Vagina (tissue), 2 donors: ENCODE data around the gene EYS.
"Not testable (repeated sequence)": the region's sequence is repeated elsewhere in the genome, so short reads cannot be mapped to it uniquely, and the experiment has no call there.

Source experiments
- POLR2A ChIP-seq, 2 donors: fragments of 450-650 bp; IDR thresholded peaks; one replicate each; pipeline ENCODE4 v1.6.1; 2017; ENCODE audit warnings: antibody characterized with exemption in 2 of 2, mild to moderate bottlenecking in 2 of 2, moderate library complexity in 2 of 2
- POLR2AphosphoS5 ChIP-seq, 2 donors: sonication (generic); formaldehyde crosslinking; IDR thresholded peaks; one replicate each; pipeline ENCODE4 v1.9.0; 2017; ENCODE audit warnings: antibody characterized with exemption in 2 of 2, mild to moderate bottlenecking in 2 of 2, low read depth in 1 of 2; ENCODE audit not compliant: insufficient read depth in 1 of 2
- TF ChIP-seq, protein P1 (sequence below), 3 experiments: fragments of 450-650 bp in 2 of 3; fragments of 200-600 bp in 1 of 3; sonication (generic) in 1 of 3; IDR thresholded peaks; one replicate each; pipeline ENCODE4 v1.5.1; 2017 to 2019; ENCODE audit warnings: antibody characterized with exemption in 3 of 3, mild to moderate bottlenecking in 2 of 3, moderate library complexity in 2 of 3

DNA sequence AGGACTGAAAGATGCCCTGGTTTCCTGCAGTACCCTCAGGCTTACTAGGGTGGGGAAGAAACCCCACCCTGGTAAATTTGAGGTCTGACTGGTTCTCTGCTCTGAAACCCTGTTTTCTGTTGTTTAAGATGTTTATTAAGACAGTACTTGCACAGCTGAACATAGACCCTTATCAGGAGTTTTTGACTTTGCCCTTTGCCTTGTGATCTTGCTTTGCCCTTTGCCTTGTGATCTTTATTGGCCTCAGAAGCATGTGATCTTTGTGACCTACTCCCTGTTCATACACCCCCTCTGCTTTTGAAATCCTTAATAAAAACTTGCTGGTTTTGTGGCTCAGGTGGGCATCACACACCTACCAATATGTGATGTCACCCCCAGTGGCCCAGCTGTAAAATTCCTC is 1949.8 kb downstream of the EYS start:
- TF ChIP-seq POLR2AphosphoS5 (IDR thresholded peaks at IDR 0.05; ENCODE audit: insufficient read depth in 1 of 2, low read depth in 1 of 2); POLR2A (IDR thresholded peaks at IDR 0.05): not testable (repeated sequence)
- TF ChIP-seq, protein P1, sequence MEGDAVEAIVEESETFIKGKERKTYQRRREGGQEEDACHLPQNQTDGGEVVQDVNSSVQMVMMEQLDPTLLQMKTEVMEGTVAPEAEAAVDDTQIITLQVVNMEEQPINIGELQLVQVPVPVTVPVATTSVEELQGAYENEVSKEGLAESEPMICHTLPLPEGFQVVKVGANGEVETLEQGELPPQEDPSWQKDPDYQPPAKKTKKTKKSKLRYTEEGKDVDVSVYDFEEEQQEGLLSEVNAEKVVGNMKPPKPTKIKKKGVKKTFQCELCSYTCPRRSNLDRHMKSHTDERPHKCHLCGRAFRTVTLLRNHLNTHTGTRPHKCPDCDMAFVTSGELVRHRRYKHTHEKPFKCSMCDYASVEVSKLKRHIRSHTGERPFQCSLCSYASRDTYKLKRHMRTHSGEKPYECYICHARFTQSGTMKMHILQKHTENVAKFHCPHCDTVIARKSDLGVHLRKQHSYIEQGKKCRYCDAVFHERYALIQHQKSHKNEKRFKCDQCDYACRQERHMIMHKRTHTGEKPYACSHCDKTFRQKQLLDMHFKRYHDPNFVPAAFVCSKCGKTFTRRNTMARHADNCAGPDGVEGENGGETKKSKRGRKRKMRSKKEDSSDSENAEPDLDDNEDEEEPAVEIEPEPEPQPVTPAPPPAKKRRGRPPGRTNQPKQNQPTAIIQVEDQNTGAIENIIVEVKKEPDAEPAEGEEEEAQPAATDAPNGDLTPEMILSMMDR (IDR thresholded peaks at IDR 0.05): not testable (repeated sequence)
